Measurements from ENCODE around the gene ADNP.

Gene ADNP

DNA sequence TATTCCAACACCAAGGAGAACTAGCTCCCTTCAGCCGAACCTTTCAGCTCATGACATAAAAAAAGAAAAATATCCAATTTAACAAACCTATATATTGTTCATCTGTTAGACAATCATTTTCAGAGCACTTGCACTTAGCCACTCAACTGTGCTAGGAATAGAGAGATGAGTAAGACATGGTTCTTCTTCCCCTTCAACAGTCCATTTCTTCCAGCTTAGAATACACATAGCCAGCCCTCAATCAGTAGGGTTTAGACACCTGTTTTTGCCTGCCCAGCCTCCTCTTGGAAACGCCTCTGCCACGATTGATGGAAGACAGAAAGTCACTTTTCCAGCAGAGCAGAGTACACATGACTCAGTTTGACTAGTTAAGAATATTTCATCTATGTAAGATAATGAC, 21.8 kb downstream of the ADNP start:
- TF ChIP-seq, protein P1, sequence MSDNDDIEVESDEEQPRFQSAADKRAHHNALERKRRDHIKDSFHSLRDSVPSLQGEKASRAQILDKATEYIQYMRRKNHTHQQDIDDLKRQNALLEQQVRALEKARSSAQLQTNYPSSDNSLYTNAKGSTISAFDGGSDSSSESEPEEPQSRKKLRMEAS (IDR thresholded peaks at IDR 0.05) = no peak
- TF ChIP-seq RAD21 (IDR thresholded peaks at IDR 0.05; ENCODE audit: low read depth) (no peak), TEAD4 (IDR thresholded peaks at IDR 0.05) (no peak), TCF12 (IDR thresholded peaks at IDR 0.05; ENCODE audit: low read depth) (no peak), CEBPB (IDR thresholded peaks at IDR 0.05) (no peak), ZBTB7A (IDR thresholded peaks at IDR 0.05; ENCODE audit: low read depth) (no peak), TAF1 (IDR thresholded peaks at IDR 0.05; ENCODE audit: low read depth) (no peak), FOXM1 (IDR thresholded peaks at IDR 0.05; ENCODE audit: borderline replicate concordance, low read depth) (no peak), EGR1 (IDR thresholded peaks at IDR 0.05) (no peak), NFIC (IDR thresholded peaks at IDR 0.05) (no peak), YY1 (IDR thresholded peaks at IDR 0.05; ENCODE audit: low read depth) (no peak)
- TF ChIP-seq, protein P2, sequence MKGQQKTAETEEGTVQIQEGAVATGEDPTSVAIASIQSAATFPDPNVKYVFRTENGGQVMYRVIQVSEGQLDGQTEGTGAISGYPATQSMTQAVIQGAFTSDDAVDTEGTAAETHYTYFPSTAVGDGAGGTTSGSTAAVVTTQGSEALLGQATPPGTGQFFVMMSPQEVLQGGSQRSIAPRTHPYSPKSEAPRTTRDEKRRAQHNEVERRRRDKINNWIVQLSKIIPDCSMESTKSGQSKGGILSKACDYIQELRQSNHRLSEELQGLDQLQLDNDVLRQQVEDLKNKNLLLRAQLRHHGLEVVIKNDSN (IDR thresholded peaks at IDR 0.05) = no peak
- TF ChIP-seq, protein P3, sequence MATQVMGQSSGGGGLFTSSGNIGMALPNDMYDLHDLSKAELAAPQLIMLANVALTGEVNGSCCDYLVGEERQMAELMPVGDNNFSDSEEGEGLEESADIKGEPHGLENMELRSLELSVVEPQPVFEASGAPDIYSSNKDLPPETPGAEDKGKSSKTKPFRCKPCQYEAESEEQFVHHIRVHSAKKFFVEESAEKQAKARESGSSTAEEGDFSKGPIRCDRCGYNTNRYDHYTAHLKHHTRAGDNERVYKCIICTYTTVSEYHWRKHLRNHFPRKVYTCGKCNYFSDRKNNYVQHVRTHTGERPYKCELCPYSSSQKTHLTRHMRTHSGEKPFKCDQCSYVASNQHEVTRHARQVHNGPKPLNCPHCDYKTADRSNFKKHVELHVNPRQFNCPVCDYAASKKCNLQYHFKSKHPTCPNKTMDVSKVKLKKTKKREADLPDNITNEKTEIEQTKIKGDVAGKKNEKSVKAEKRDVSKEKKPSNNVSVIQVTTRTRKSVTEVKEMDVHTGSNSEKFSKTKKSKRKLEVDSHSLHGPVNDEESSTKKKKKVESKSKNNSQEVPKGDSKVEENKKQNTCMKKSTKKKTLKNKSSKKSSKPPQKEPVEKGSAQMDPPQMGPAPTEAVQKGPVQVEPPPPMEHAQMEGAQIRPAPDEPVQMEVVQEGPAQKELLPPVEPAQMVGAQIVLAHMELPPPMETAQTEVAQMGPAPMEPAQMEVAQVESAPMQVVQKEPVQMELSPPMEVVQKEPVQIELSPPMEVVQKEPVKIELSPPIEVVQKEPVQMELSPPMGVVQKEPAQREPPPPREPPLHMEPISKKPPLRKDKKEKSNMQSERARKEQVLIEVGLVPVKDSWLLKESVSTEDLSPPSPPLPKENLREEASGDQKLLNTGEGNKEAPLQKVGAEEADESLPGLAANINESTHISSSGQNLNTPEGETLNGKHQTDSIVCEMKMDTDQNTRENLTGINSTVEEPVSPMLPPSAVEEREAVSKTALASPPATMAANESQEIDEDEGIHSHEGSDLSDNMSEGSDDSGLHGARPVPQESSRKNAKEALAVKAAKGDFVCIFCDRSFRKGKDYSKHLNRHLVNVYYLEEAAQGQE (IDR thresholded peaks at IDR 0.05; ENCODE audit: low read depth) = no peak

DNA sequence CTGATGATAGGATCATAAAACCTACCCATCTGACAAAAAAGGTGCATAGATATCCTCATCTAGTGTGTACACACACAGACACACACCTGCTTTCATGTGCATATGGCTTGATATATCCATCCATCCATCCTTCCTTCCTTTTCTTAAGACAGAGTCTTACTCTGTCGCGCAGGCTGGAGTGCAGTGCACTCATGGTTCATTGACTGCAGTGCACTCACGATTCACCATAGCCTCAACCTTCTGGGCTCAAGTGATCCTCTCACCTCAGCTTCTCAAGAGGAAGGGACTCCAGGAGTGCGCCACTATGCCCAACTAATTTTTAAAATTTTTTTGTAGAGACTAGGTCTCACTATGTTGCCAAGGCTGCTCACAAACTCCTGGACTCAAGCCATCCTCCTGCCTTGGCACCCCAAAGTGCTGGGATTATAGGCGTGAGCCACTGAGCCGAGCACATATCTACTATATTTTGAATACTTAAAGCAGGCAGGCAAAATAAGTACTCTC, 27.1 kb downstream of the ADNP start:
- TF ChIP-seq EP300 (IDR thresholded peaks at IDR 0.05; ENCODE audit: borderline replicate concordance) (no peak), NFIC (IDR thresholded peaks at IDR 0.05) (no peak), CREB1 (IDR thresholded peaks at IDR 0.05; ENCODE audit: low read depth) (no peak)
- TF ChIP-seq, protein P3 (IDR thresholded peaks at IDR 0.05; ENCODE audit: low read depth) = no peak

DNA sequence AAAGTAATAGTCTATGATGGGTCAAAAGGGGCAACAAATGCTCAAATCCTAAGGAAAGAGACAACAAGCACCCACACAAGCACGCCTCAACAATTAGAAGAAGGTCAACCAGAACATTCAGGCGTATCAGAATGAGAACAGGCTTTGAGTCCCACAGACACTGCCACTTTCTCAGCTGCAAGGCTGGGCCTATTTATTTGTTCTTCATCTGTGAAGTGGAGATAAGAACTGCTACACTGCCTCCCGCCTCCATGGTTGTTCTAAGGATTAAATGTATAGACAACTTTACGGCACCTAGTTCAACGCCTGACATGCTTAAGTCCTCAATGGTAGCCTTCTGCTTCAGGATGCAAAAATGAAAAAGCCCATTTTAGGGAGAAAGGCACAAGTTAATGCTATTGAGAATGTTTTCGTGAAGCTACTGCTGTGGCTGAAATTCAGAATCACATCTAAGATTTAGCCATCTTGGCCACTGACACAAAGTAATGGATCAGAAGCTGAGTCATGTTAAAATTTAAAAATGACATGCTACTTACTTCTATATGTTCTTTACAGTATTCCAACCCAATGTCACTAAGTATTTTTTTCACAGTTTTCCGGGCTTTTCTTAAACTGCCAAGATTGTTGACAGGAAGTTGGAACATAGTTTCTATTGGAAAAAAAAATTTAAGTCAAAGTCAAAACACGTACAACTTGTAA, 27.7 kb downstream of the ADNP start:
- TF ChIP-seq, protein P3 (IDR thresholded peaks at IDR 0.05; ENCODE audit: low read depth) = no peak
- no peak for TF ChIP-seq FOXM1 (IDR thresholded peaks at IDR 0.05; ENCODE audit: borderline replicate concordance, low read depth)
- TF ChIP-seq TEAD4 (IDR thresholded peaks at IDR 0.05) = no peak
- no peak for TF ChIP-seq TAF1 (IDR thresholded peaks at IDR 0.05; ENCODE audit: low read depth)

DNA sequence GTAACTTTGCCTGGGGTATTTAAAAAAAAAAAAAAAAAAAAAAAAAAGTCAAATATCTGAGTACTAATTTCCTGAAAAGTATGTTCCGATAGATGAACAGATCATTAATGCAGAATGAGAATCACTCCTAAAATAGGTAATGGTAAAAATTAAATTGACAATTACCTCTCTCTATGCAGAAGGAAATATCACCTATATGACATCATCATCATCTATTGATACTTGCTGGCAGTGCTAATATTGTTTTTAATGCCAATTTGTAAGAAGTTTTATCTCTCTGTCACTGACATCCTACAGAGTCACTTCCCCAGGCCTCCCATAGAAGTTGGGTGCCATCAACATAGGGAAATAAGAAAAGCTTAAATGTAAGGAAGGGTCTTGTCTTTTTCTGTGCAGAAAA, 29.9 kb downstream of the ADNP start:
- TF ChIP-seq FOXM1 (IDR thresholded peaks at IDR 0.05; ENCODE audit: borderline replicate concordance, low read depth) (no peak), YY1 (IDR thresholded peaks at IDR 0.05; ENCODE audit: low read depth) (no peak), TAF1 (IDR thresholded peaks at IDR 0.05; ENCODE audit: low read depth) (no peak), EGR1 (IDR thresholded peaks at IDR 0.05) (no peak), RAD21 (IDR thresholded peaks at IDR 0.05; ENCODE audit: low read depth) (no peak), ZBTB7A (IDR thresholded peaks at IDR 0.05; ENCODE audit: low read depth) (no peak), TCF12 (IDR thresholded peaks at IDR 0.05; ENCODE audit: low read depth) (no peak), TEAD4 (IDR thresholded peaks at IDR 0.05) (no peak), CREB1 (IDR thresholded peaks at IDR 0.05; ENCODE audit: low read depth) (no peak), NFIC (IDR thresholded peaks at IDR 0.05) (no peak), EP300 (IDR thresholded peaks at IDR 0.05; ENCODE audit: borderline replicate concordance) (no peak), CEBPB (IDR thresholded peaks at IDR 0.05) (no peak)
- TF ChIP-seq, protein P2 (IDR thresholded peaks at IDR 0.05) = no peak
- TF ChIP-seq, protein P3 (IDR thresholded peaks at IDR 0.05; ENCODE audit: low read depth) = no peak
- TF ChIP-seq, protein P1 (IDR thresholded peaks at IDR 0.05) = no peak

All from Ishikawa (cell line).